Activated CD4-positive, CD25-positive, alpha-beta regulatory T cell treated with anti-CD3 and anti-CD28 coated beads, Interleukin-2, amount 50 U/mL, for 24 hours (primary cell): Measurements from ENCODE around the gene THOC7.

Experiments used
- ATAC-seq, 2 donors: fragments of 150-1000 bp; cut with Tn5 transposase; one replicate each; pipeline ENCODE4 v1.10.0; 2021; ENCODE audit warnings: mild to moderate bottlenecking in 1 of 2, moderate library complexity in 1 of 2

Gene THOC7

GRCh38 chr3:63863150-63864007 lies at the start of gene THOC7, which contains the start of gene ATXN7:
THOC7 (minus strand) TSS chr3:63863805; CDS start chr3:63863790, 15 bp downstream.
ATXN7 (plus strand) TSS chr3:63863867; CDS start chr3:63912599, 48,732 bp downstream.
- ATAC-seq: peak; percentile 78 to 80

GRCh38 chr3:63912768-63913588 lies 49.4 kb upstream of the THOC7 start:
- ATAC-seq: peak; percentile 26 to 28

- ATAC-seq: peak; percentile 74 to 75
These were observed 48.5 kb upstream of the THOC7 start, which contains the start of gene SCAANT1 for GRCh38 chr3:63911873-63912767. SCAANT1 (minus strand) TSS chr3:63912383.

GRCh38 chr3:63911509-63911872 lies 47.9 kb upstream of the THOC7 start:
- ATAC-seq: peak; percentile 23 to 44

GRCh38 chr3:63910891-63911290 lies 47.3 kb upstream of the THOC7 start:
- ATAC-seq: peak; percentile 10 to 20

- no peak for ATAC-seq
These were observed 46.4 kb upstream of the THOC7 start for GRCh38 chr3:63910001-63910400.

GRCh38 chr3:63909431-63909830 lies 45.8 kb upstream of the THOC7 start:
- ATAC-seq: no peak

- ATAC-seq: no peak
These were observed 45.2 kb upstream of the THOC7 start for GRCh38 chr3:63908776-63909175.

- no peak for ATAC-seq
These were observed 44.6 kb upstream of the THOC7 start for GRCh38 chr3:63908081-63908736.

GRCh38 chr3:63905731-63906620 lies 42.4 kb upstream of the THOC7 start:
- no peak for ATAC-seq

- no peak for ATAC-seq
These were observed 36.9 kb upstream of the THOC7 start for GRCh38 chr3:63900459-63900858.

GRCh38 chr3:63900010-63900409 lies 36.4 kb upstream of the THOC7 start:
- ATAC-seq: peak in 1 of 2 donors; percentile 72

GRCh38 chr3:63896332-63897030 lies 32.9 kb upstream of the THOC7 start:
- ATAC-seq: no peak

GRCh38 chr3:63895422-63896189 lies 32.0 kb upstream of the THOC7 start:
- ATAC-seq: peak; percentile 17 to 35

- no peak for ATAC-seq
These were observed 29.3 kb upstream of the THOC7 start for GRCh38 chr3:63892773-63893352.

- ATAC-seq: no peak
These were observed 27.9 kb upstream of the THOC7 start for GRCh38 chr3:63891518-63891917.

GRCh38 chr3:63886858-63887257 lies 23.3 kb upstream of the THOC7 start:
- no peak for ATAC-seq

GRCh38 chr3:63880653-63881052 lies 17.0 kb upstream of the THOC7 start:
- no peak for ATAC-seq
